ENCODE results near the gene EGR1.

DNA sequence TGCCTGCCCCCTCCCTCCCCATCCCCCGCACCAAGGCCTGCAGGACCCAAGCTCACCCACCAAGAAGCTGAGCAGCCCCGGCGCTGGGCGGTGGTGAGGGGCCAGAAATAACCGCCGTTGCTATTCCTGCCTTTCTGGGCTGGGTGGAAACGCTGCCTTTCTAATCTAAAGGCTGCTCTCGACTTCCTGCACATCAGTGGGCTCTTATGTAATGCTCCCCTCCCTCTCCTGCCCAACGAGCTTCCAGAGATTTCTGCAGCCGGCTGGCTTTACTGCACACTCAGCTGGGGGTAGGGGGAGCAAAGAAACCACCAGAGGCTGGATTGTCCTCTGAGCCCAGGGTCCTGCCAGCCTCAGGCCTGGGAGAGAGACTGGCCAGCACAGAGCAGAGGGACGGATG lies 6.9 kb upstream of the EGR1 start:
- TF ChIP-seq RFX5 (IDR thresholded peaks at IDR 0.05; ENCODE audit: low read depth, low read length) = no peak
- TF ChIP-seq POLR2A (IDR thresholded peaks at IDR 0.05; ENCODE audit: low read depth, low read length) = no peak
- TF ChIP-seq, protein P1, sequence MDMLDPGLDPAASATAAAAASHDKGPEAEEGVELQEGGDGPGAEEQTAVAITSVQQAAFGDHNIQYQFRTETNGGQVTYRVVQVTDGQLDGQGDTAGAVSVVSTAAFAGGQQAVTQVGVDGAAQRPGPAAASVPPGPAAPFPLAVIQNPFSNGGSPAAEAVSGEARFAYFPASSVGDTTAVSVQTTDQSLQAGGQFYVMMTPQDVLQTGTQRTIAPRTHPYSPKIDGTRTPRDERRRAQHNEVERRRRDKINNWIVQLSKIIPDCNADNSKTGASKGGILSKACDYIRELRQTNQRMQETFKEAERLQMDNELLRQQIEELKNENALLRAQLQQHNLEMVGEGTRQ (IDR thresholded peaks at IDR 0.05; ENCODE audit: low read depth, low read length) = no peak

Measured in IMR-90 (cell line).